HUES64 (cell line): Measurements from ENCODE around the gene VASN.
"Not testable (repeated sequence)": the region's sequence is repeated elsewhere in the genome, so short reads cannot be mapped to it uniquely, and the experiment has no call there.

ENCODE experiments used
- H3K27ac ChIP-seq: 2 replicates; pipeline ENCODE4 v1.7.0; 2013; ENCODE audit warnings: low read depth, low read length, inconsistent platforms
- H3K27me3 ChIP-seq: 2 replicates; pipeline ENCODE4 v1.6.1; 2013; ENCODE audit warnings: mild to moderate bottlenecking, low read length; ENCODE audit not compliant: insufficient read depth
- H3K36me3 ChIP-seq: 2 replicates; pipeline ENCODE4 v1.6.1; 2013; ENCODE audit warnings: mild to moderate bottlenecking, low read length; ENCODE audit not compliant: insufficient read depth
- H3K4me1 ChIP-seq: 2 replicates; pipeline ENCODE4 v1.6.1; 2013; ENCODE audit warnings: mild to moderate bottlenecking, low read length, moderate library complexity; ENCODE audit not compliant: insufficient read depth
- H3K4me3 ChIP-seq: 2 replicates; pipeline ENCODE4 v1.5.1; 2013; ENCODE audit warnings: mild to moderate bottlenecking, low read length, moderate library complexity
- H3K9ac ChIP-seq: 2 replicates; pipeline ENCODE4 v1.6.1; 2013; ENCODE audit warnings: mild to moderate bottlenecking, low read depth, low read length
- H3K9me3 ChIP-seq: 2 replicates; pipeline ENCODE4 v1.6.1; 2013; ENCODE audit warnings: low read depth, low read length; ENCODE audit not compliant: insufficient read depth
- WGBS: fragments of 150-250, 120-280 bp; methylation state at CpG from one replicate; pipeline ENCODE4 v1.1.7; 2013; ENCODE audit warnings: missing lambda C conversion rate; 5-methylcytosine and 5-hydroxymethylcytosine counted together

VASN gene

GRCh38 chr16:4338712-4339299, 32.8 kb upstream of the VASN start:
- Histone ChIP-seq H3K9me3 (no peaks in the 10 kb centered on the region), H3K4me1 (no peaks in the 10 kb centered on the region), H3K9ac (no peak overlapping the region), H3K27ac (no peak overlapping the region), H3K36me3 (peaks cover 50% of the 10 kb centered on the region), H3K4me3 (no peak overlapping the region), H3K27me3 (no peaks in the 10 kb centered on the region)
- WGBS = 94% methylated on average over 10 of the region's 10 CpGs

GRCh38 chr16:4339455-4339854, 32.2 kb upstream of the VASN start:
- H3K27ac ChIP-seq = no peak overlapping the region

GRCh38 chr16:4339909-4340308, 31.7 kb upstream of the VASN start:
- no peak overlapping the region for H3K9ac ChIP-seq
- peaks cover 46% of the 10 kb centered on the region for H3K36me3 ChIP-seq
- no peak overlapping the region for H3K27ac ChIP-seq
- 91% methylated on average over 14 of the region's 14 CpGs for WGBS
- H3K27me3 ChIP-seq = no peaks in the 10 kb centered on the region
- H3K4me1 ChIP-seq = no peaks in the 10 kb centered on the region
- H3K9me3 ChIP-seq = no peaks in the 10 kb centered on the region
- no peak overlapping the region for H3K4me3 ChIP-seq

More at GRCh38 chr16:4339455-4339854, 32.2 kb upstream of the VASN start:
- no peak overlapping the region for H3K4me3 ChIP-seq
- H3K9me3 ChIP-seq = no peaks in the 10 kb centered on the region
- WGBS = 89% methylated on average over 10 of the region's 10 CpGs
- H3K4me1 ChIP-seq = no peaks in the 10 kb centered on the region
- H3K9ac ChIP-seq = no peak overlapping the region
- H3K27me3 ChIP-seq = no peaks in the 10 kb centered on the region
- peaks cover 49% of the 10 kb centered on the region for H3K36me3 ChIP-seq

- peaks cover 46% of the 10 kb centered on the region for H3K36me3 ChIP-seq
- 97% methylated on average over 6 of the region's 6 CpGs for WGBS
- H3K27ac ChIP-seq = no peak overlapping the region
- H3K4me1 ChIP-seq = no peaks in the 10 kb centered on the region
- no peak overlapping the region for H3K4me3 ChIP-seq
- no peaks in the 10 kb centered on the region for H3K9me3 ChIP-seq
- H3K27me3 ChIP-seq = no peaks in the 10 kb centered on the region
- H3K9ac ChIP-seq = no peak overlapping the region
These were observed 31.2 kb upstream of the VASN start for GRCh38 chr16:4340443-4340842.

GRCh38 chr16:4341250-4341649, 30.4 kb upstream of the VASN start:
- Histone ChIP-seq H3K4me1 (no peaks in the 10 kb centered on the region), H3K36me3 (peaks cover 51% of the 10 kb centered on the region), H3K4me3 (no peak overlapping the region), H3K9ac (no peak overlapping the region), H3K27me3 (no peaks in the 10 kb centered on the region), H3K9me3 (no peaks in the 10 kb centered on the region), H3K27ac (no peak overlapping the region)
- WGBS = 97% methylated on average over 13 of the region's 13 CpGs

- H3K27me3 ChIP-seq = no peaks in the 10 kb centered on the region
- H3K27ac ChIP-seq = no peak overlapping the region
- H3K4me1 ChIP-seq = no peaks in the 10 kb centered on the region
- H3K36me3 ChIP-seq = peaks cover 51% of the 10 kb centered on the region
- H3K4me3 ChIP-seq = no peak overlapping the region
- no peak overlapping the region for H3K9ac ChIP-seq
- WGBS = 94% methylated on average over 21 of the region's 21 CpGs
- no peaks in the 10 kb centered on the region for H3K9me3 ChIP-seq
These were observed 28.5 kb upstream of the VASN start for GRCh38 chr16:4342866-4343744.

GRCh38 chr16:4344300-4344982, 27.2 kb upstream of the VASN start:
- not testable (repeated sequence) for H3K4me3 ChIP-seq, H3K9me3 ChIP-seq, H3K9ac ChIP-seq, H3K4me1 ChIP-seq, H3K27me3 ChIP-seq, H3K27ac ChIP-seq
- 62% methylated on average over 8 of the region's 10 CpGs for WGBS
- H3K36me3 ChIP-seq = peaks cover 47% of the 10 kb centered on the region

GRCh38 chr16:4344983-4345835, 26.4 kb upstream of the VASN start:
- H3K9me3 ChIP-seq = no peaks in the 10 kb centered on the region
- peaks cover 47% of the 10 kb centered on the region for H3K36me3 ChIP-seq
- 96% methylated on average over 26 of the region's 26 CpGs for WGBS
- no peaks in the 10 kb centered on the region for H3K27me3 ChIP-seq
- H3K9ac ChIP-seq = no peak overlapping the region
- H3K27ac ChIP-seq = no peak overlapping the region
- H3K4me3 ChIP-seq = no peak overlapping the region
- no peaks in the 10 kb centered on the region for H3K4me1 ChIP-seq

- Histone ChIP-seq H3K9me3 (no peaks in the 10 kb centered on the region), H3K27ac (no peak overlapping the region)
- WGBS = 94% methylated on average over 14 of the region's 14 CpGs
These were observed 25.5 kb upstream of the VASN start for GRCh38 chr16:4345836-4346781.

GRCh38 chr16:4347010-4347409, 24.6 kb upstream of the VASN start:
- Histone ChIP-seq H3K9ac (no peak overlapping the region), H3K4me3 (no peak overlapping the region), H3K27ac (no peak overlapping the region), H3K9me3 (no peaks in the 10 kb centered on the region), H3K27me3 (no peaks in the 10 kb centered on the region), H3K4me1 (peaks cover 4% of the 10 kb centered on the region; the same call in 1 of the 2 replicates), H3K36me3 (peaks cover 36% of the 10 kb centered on the region)
- WGBS = 95% methylated on average over 8 of the region's 8 CpGs

More at GRCh38 chr16:4345836-4346781, 25.5 kb upstream of the VASN start:
- no peak overlapping the region for H3K4me3 ChIP-seq
- no peaks in the 10 kb centered on the region for H3K4me1 ChIP-seq
- no peak overlapping the region for H3K9ac ChIP-seq
- peaks cover 41% of the 10 kb centered on the region for H3K36me3 ChIP-seq
- no peaks in the 10 kb centered on the region for H3K27me3 ChIP-seq
